ENCODE results near the gene ANKRD13B.

Gene ANKRD13B

GRCh38 chr17:29593591-29594518, 923 bp downstream of the ANKRD13B start:
- peak overlapping the region; percentile 40 for H3K4me3 ChIP-seq (ENCODE audit: low read depth, low read length)
- TF ChIP-seq CTCF (IDR thresholded peaks at IDR 0.05; ENCODE audit: insufficient read depth, low read depth, low read length, missing control alignments), result peak; percentile 25
- DNase-seq (ENCODE audit: low read depth), result no peak

DNA sequence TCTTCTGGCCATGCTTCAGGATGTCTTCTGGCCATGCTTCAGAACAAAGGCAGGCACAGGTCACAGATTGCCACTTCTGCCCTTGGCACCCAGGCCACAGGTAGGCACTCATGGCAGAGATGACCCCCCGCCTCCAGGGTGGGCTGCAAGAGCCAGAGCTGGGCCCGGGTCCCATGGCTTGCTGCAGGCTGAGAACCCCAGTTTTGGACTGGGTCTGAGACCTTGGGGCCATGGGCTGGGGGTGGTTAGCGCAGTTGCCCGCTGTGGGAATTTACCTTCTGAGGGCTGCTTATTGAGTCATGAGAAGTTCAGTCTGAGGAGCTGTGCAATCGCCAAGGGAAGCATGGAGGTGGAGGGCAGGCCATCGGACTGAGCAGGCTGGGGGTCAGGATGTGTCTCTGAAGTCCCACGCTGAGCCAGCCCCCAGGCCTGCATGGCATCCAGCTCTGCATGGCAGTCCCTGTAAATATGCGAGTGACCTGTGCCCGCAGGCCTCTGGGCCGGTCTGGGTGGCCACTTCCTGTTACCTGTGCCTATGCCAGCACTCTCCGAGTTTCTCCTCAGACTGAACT, 1.7 kb downstream of the ANKRD13B start:
- no peak for TF ChIP-seq CTCF (IDR thresholded peaks at IDR 0.05; ENCODE audit: insufficient read depth, low read depth, low read length, missing control alignments)
- no peak overlapping the region for H3K4me3 ChIP-seq (ENCODE audit: low read depth, low read length)
- no peak for DNase-seq (ENCODE audit: low read depth)

- TF ChIP-seq CTCF (IDR thresholded peaks at IDR 0.05; ENCODE audit: insufficient read depth, low read depth, low read length, missing control alignments), result no peak
- DNase-seq (ENCODE audit: low read depth), result no peak
- no peak overlapping the region for H3K4me3 ChIP-seq (ENCODE audit: low read depth, low read length)
Measured at GRCh38 chr17:29595107-29595942, 2.4 kb downstream of the ANKRD13B start.

GRCh38 chr17:29595943-29596774, 3.2 kb downstream of the ANKRD13B start:
- DNase-seq (ENCODE audit: low read depth), result no peak
- no peak for TF ChIP-seq CTCF (IDR thresholded peaks at IDR 0.05; ENCODE audit: insufficient read depth, low read depth, low read length, missing control alignments)
- H3K4me3 ChIP-seq (ENCODE audit: low read depth, low read length), result no peak overlapping the region

GRCh38 chr17:29596811-29597210, 3.9 kb downstream of the ANKRD13B start:
- H3K4me3 ChIP-seq (ENCODE audit: low read depth, low read length), result no peak overlapping the region
- TF ChIP-seq CTCF (IDR thresholded peaks at IDR 0.05; ENCODE audit: insufficient read depth, low read depth, low read length, missing control alignments), result no peak
- no peak for DNase-seq (ENCODE audit: low read depth)

Measured in GM12865 (cell line).